HG02938 (cell line): Measurements from ENCODE around the gene STK32C.

Source experiments
- ATAC-seq: cut with Tn5 transposase; IDR thresholded peaks from one replicate; pipeline ENCODE4 v1.9.1; 2021; ENCODE audit warnings: mild to moderate bottlenecking, moderate library complexity; ENCODE audit not compliant: unreplicated experiment

Gene STK32C

DNA sequence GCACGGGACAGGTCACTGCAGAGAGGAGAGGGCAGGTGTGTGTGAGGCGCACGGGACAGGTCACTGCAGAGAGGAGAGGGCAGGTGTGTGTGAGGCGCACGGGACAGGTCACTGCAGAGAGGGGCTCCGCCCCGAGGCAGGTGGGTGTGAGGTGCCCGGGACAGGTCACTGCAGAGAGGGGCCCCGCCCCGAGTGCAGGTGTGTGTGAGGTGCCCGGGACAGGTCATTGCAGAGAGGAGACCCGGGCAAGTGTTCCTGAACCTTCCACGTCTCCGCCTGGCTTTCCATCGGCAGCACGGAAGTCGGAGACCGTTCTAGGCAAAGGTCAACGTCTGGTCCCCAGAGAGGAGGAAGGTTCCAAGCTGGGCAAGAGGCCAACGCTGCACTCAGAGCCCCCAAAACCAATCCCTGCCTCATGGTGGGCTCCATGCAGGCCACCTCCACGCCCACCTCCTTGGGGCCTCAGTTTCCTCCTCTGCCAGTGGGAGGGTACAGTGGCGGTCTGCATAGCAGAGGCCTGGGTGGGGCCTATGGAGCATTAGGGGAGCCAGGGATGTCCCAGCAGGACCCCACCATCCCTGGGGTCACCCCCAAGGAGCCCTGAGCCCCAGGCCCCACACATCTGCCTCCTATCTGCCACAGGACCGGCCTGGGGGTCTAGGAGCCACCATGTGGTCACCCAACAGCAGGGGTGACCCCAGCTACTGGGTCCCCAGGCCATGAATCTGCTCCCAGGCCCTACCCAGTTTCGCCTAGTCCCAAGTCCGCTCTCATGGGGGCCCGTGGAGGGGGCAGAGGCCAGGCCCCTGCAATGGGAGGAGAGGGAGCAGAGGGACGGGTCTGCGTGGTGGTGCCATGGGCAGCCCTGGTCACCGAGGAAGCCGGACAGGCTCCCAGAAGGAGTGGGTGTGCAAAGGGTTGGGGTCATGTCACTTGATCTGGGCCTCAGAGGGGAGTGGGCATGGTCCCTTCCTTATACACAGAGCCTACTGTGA, 57.0 kb downstream of the STK32C start:
- ATAC-seq, result no peak

- ATAC-seq, result no peak
These were observed 57.9 kb downstream of the STK32C start for GRCh38 chr10:132249824-132250375.

GRCh38 chr10:132249226-132249724, 58.5 kb downstream of the STK32C start:
- ATAC-seq, result no peak

DNA sequence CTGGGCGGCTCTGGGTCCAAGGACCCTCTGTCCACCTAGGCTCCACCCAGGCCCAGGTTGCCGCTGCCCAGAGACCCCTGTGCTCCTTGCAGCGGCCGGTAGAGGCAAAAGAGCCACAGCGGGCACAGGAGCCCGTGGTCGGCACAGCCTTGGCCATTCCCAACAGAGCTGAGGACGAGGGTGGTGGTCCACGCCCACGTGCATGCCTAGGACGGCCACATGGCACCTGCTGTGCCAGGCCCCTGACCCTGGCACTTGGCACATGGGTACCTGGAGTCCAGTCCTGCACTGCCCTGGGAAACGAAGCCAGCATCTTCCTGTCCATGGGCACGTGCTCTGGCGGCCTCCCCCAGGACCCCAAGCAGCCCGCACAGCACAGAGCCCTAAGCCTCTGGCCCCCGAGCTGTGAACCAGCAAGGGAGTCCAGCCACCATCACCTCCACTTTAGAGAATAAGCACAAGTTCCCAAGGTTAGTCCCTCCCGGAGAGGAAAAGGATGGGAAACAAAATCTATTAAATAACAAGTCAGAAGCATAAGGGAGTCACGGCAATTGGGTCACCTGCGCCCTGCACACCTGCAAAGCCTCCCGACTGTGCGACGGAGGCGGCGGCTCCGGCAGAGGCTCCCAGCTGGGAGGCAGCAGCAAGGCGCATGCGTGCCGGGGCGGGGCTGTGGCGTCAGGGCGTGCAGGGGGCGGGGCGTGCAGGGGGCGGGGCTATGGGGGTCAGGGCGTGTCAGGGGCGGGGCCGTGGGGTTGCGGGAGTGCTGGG, 59.1 kb downstream of the STK32C start:
- no peak for ATAC-seq

- no peak for ATAC-seq
These were observed 59.8 kb downstream of the STK32C start for GRCh38 chr10:132247943-132248342.

GRCh38 chr10:132246296-132246695, 61.5 kb downstream of the STK32C start:
- no peak for ATAC-seq

GRCh38 chr10:132245056-132245455, 62.7 kb downstream of the STK32C start:
- no peak for ATAC-seq

DNA sequence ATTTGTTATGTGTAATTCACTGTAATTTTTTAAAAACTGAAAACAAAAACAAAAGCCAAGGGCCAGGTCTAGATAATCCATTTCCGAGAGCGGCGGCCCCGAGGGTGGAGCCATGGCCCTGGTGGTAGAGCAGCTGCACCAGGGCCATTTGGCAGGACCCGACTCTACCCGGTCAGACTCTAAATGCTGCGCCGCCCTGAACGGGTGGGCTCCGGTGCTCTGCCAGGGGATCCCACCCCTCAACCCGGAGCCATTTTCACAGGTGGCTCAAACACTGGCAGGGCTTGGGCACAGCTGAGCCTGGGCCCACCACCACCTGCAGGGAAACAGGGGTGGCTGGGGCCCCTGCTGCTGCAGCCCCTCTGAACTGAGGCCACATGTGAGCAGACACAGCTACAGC, 64.1 kb downstream of the STK32C start:
- no peak for ATAC-seq

DNA sequence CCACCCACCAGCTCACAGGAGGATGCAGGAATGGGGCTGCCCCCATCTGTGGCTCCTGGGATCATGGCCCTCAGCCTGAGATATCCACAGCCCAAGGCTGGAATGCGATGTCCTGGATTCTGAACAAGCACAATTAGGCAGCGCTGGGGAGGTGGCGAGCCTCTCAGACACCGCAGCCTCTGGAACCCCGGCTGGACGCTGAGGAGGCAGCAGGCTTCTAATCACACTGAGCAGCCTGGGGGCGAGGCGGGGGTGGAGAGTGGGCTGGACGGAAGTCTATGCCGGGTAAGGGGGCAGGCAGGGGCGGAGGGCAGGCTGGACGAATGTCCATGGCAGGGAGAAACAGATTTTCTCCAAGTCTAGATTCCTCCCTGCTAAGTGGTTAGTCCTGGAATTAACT, 64.6 kb downstream of the STK32C start:
- ATAC-seq, result no peak

DNA sequence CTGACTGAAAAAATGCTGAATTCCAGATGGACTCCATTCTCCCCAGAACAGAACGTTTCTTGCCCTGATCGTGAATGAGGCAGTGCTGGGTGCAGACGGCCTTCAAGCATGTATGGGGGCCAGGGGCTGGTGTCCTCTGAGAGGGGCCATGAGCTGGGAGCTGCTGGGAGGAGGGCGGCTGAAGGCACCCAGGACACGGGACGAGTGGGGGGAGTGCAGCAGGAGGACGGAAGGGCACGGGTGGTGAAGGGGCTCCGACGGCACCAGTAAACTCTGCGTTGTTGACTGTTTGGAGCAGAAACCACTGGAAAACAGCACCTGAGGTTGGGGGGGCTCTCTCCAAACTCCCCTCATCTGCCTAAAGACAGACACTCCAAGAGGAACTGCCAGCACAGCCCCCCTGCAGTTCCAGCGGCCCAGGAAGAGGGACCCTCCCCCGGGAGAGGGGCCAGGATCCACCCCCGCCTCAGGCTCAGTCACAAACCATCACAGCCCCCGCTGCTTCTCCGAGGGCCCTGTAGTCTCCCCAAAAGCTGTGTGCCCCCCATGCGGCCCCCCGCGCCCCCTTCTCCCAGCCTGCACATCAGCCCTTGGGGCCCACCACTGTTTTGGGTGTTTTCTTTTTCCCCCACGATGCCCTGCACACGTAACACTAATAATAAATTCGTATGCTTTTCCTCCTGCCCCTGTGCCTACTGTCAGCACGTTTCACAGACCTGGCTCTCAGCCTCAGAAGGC, 65.5 kb downstream of the STK32C start:
- ATAC-seq, result no peak

- ATAC-seq, result no peak
These were observed 66.3 kb downstream of the STK32C start for GRCh38 chr10:132241496-132241895.

DNA sequence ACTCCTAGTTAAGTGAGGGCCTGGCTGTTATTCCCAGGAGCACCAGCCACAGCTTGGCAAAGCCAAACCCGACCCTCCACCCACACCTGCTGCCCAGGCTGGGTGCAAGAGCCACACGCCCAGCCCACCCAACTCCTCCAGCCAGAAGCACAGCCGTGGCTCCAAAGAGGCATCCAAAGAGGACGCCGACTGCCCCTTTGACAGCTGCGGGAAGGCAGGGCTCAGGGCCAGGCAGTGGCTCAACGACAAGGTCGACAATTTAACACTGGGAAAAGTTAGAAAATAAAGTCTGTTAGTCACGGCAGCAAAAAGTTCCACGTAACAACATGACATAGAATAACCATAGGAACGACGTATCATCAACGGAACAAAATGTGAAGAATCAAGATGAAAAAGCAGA, 66.7 kb downstream of the STK32C start:
- ATAC-seq, result no peak

DNA sequence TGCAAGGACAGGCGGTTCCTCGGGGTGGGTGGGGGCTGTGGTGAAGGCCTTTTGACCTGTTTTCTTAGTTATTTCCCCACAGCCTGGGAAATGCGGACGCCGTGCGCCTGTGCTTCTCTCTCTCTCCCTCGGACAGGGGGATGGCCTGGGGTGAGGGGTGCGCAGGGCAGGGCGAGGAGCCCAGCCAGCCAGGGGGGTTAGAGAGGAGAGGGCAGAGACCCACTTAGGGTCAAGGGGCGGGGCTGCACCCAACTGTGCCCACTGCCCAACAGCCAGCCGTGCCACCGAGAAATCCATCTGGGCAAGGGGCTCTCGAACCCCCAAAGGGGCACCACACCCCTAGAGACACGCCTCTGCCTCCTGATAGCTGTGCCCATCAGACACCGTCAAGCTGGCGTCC, 67.2 kb downstream of the STK32C start:
- ATAC-seq, result no peak

DNA sequence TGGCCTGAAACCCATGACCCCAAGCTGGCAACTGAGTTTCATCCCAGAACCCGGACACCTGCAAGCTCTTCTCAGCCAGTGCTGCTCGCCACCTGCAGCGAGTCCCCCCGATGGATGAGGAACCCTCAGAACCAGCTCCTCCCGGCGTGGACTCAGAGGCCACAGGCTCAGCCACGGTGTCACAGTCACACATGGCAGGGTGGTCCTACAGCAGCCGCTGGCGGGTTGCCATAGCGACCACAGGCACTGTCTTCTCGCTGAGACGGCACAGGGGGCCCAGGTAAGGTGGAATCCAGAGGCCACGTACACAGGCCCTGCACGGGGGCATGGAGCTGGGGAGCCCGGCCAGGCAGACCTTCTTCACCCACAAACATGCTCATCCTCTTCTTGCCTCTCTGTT, 67.6 kb downstream of the STK32C start:
- ATAC-seq, result no peak

GRCh38 chr10:132239126-132240031, 68.4 kb downstream of the STK32C start:
- no peak for ATAC-seq

- ATAC-seq, result no peak
These were observed 69.2 kb downstream of the STK32C start for GRCh38 chr10:132238371-132239125.

DNA sequence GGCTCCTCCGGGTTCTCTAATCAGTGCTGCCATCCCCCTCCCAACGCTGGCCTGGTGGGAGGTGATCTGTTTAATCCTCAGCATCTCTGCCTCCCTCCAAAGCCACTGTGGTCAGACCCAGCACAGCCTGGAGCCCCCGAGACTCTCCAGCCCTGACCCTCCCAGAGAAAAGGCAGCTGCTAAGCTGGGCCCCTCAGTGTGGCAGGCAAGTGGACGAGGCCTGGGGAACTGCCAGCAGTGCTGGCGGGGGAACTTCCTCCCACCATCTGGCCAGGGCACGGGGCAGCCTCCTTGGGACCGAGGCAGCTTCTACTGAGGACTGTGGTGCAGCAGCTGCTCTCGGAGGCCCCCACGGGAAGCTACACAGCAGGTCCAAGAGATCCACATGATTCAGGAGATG, 69.9 kb downstream of the STK32C start:
- no peak for ATAC-seq

DNA sequence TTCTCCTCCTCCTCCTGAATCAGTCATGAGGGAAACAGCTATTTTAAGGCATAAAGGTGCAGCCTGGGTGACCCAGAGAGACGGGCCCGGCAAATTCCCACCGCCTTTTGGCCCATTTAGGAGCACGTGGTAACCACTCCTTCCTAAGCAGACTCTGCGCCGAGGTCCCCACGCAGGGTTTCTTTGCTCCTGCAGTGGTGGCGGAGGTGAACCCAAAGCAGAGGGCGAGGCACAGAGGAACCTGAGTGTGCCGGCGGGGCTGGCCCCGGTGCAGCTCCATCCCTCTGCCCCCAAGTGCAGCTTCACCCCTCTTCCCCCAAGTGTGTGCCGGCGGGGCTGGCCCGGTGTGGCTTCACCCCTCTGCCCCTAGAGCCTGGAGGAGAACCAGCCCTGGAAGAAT, 70.4 kb downstream of the STK32C start:
- no peak for ATAC-seq

- ATAC-seq, result no peak
These were observed 70.9 kb downstream of the STK32C start for GRCh38 chr10:132236881-132237280.
